HK-2 (cell line): ENCODE data around the gene OSTC.

Source experiments
- DNase-seq: peaks from one replicate; pipeline ENCODE4 v3.0.0-alpha.2; 2018; ENCODE audit not compliant: unreplicated experiment

Gene OSTC

DNA sequence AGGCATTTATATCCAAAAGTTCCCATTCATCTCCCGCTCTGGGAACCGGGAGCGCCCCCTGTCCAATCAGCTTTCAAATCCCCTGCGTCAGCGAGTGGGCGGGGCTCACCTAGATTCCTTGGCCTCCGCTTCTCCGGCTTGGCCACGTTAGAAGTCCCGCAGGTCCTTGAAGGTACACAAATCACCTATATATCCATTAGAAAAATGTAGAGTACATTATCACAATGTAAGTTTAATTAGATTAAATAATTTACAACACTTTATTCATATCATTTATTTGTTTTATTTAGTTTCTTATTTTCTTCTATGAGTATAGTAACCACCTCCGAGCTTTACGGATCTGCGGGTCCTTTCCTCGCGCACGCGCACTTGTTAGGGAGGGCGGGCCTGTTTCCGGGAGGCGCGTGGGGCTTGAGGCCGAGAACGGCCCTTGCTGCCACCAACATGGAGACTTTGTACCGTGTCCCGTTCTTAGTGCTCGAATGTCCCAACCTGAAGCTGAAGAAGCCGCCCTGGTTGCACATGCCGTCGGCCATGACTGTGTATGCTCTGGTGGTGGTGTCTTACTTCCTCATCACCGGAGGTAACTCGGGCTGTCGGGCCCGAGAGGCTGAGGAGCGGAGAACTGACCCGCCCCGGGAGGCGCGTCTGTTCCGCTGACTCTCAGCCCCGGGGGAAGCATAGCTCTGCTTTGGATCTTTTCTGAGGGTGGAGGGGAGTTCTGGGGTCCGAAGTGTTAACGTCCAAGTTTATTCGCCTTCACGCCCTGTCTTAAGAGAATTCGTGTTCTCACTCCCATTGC, at the start of gene OSTC:
OSTC (plus strand) TSS at position 388 of the 802 bp plus-strand sequence; CDS start at position 445, 57 bp downstream.
- peak; percentile 88 for DNase-seq

DNA sequence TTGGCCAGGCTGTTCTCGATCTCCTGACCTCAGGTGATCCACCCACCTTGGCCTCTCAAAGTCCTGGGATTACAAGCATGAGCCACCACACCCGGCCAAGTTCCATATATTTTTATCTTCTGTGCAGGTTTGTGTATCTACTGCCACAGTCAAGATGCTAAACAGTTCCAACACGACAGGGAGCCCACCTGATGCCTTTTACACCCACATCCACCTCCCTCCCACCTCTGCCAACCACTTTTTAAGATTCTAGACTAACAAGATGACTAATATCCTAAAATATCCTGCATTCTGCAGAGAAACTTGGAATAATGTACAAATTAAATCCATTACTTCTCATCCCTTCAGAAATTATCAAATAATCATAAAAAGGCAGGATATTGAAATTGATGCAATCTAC, 49.3 kb upstream of the OSTC start:
- no peak for DNase-seq

DNA sequence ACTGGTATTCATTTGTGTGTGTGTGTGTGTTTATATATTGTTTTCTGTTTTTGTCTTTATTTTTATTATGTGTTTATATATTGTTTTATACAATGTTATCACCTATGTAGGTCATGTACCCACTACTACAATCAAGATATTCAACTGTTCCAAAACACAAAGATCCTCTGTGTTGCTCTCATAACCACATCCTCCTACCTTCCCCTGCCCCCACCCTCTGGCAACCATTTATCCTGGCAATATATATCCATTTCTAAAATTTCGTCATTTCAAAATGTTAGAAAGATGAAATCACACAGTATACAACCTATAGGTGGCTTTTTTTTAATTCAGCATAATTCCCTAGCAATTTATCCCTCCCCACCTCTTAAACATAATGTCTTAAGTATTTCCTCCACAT, 48.9 kb upstream of the OSTC start:
- no peak for DNase-seq

DNA sequence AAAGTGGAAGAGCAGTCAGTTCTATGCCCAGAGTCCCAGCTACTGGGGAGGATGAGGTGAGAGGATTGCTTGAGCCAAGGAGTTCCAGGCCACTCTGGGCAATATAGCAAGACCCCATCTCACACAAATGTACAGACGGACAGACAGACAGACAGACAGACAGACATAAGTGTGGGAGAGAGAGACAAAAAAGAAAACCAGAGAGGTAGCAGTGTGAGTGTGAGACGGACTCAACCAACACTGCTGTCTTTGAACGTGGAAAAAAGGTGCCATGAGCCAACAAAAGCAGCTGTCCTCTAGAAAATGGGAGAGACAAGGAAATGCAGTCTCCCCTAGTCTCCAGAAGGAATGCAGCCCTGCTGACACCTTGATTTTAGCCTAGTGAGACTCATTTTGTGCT, 48.2 kb upstream of the OSTC start:
- no peak for DNase-seq

DNA sequence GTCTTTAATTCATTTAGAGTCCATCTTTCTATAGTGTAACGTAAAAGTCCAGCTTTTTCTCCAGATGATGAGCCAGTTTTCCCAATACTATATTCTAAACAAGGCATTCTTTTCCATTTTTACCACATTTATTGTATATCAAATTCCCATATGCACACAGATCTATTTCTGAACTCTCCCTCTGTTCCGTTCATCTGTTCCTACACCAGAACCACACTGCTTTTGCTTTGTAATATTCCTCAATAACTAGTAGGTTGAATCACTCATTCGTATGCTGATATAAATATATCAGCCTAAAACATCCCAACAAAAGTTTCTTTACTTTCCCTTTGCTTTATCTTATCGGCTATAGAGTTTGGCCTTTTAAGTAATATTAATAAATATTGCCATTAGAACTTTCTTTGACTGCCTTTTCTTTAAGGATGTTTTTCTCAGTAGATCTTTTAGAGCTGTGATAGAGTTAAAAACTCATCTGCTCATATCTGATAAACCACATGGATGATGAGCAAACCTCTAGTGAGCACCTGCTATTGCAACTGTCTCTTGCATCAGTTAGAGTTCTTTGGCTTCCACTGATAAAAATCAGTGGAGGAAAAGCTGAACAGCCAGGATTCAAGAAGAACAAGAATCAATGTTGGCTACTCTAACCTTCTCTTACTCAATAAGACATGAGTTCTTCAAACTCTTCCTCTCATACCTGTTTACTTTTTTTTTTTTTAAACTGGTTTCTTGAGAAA, 43.2 kb upstream of the OSTC start:
- no peak for DNase-seq

DNA sequence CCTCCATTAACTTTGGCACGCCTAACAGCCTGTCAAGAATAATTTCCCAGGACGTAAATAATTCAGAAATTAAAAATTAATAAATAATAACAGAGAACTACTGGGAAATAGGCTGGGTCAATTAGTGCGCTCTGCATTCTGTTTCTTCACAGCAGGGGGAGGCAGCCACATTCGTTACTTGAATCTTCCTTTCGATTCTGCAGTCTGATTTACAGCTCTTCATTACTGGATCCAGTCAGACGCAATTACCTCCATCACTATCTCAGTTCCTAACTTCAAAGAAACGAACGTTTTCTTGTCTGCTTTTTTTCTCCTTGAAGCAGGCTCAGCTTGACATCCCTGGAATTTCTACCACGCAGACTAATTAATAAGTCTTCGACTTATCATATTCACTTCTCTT, 39.0 kb upstream of the OSTC start:
- no peak for DNase-seq

DNA sequence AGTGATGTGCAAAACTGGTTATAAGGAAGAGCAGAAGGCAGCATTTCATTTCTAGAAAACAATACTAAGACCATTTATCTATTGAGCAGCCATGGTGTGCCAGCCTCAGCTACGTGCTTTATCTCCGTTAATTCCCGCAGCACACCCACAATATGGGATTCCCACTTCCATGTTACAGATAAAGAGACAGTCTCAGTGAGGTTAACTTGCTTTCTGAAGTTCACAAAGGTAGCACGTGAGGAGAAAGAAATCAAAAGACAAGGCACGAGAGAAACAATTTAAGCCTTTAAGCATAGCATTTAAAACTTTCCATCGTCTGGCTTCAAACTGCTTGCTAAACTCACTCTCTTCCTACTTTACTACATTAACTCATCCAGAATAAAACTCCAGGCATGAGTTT, 38.0 kb upstream of the OSTC start:
- no peak for DNase-seq

DNA sequence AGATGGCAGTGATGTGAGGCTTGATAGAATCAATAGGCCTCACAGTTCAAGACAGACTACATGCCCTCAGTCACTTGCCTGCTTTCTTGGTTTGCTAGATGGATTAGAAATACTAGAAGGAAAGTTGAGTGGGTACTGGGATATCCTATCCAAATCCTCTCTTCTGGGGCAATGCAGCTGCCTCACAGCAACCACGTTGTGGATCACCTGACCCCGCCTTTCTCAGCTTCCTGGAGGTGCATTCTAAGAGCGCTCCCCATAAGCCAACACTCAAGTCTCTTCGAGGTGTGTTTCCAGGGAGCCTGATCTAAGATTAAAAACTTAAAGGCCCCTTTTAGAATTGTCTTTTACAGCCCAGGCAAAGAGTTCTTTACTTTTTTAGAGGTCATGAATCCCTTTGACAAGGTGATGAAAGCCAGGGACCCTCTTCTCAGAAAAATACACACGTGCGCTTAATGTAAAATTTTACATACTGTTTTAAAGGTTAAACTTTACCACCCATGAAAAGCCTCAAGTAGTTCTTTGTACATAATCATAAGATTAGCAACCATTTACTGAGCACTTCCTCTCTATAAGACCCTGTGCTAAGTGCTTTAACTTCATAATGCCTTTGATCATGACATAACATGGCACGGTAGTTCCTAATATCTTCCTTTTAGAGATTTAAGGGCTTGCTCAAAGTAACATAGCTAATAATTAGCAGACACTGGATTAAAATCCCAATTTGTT, 30.9 kb upstream of the OSTC start:
- DNase-seq = no peak

DNA sequence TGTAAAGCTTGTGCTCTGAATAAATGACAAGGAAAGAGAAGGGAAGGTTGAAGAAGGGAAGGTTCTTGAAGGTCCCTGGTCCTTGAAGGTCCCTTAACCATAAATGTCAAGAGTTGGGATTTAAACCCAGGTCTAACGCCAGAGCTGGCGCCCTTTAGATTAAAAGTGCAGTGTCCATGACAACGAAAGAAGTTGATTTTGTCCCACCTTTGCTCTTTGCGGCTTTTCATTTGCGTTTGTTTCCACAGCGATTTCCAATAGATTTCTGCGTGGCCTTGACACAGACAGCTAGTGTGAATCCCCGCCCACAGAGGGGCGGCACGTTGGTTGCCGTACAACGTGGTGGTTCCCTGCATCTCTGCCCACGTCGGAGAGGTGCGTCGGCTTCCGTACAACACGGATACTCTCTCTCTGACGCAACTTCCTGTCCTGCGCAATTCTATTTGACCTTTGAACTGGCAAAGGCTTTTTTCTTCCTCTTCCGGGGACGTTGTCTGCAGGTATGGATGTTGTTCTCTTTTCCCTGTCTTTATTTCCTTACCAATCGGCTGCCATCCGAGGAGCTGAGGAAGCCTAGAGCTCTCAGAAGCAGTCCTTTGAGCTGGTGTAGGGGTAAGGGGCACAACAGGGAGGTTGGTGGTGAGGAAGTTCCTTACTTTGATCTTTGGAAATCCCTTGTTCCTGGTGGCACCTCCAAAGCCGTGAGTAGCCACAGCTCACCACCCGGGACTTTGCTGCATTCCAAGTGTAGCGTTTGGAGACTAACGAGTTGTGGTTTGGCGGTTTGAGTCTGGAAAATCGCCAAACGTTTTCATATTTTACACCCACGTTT, 30.1 kb upstream of the OSTC start, which contains the start of gene RPL34:
RPL34 (plus strand) TSS at position 476 of the 832 bp plus-strand sequence. CDS start 1,384 bp downstream, outside the sequence.
- DNase-seq = peak; percentile 91

DNA sequence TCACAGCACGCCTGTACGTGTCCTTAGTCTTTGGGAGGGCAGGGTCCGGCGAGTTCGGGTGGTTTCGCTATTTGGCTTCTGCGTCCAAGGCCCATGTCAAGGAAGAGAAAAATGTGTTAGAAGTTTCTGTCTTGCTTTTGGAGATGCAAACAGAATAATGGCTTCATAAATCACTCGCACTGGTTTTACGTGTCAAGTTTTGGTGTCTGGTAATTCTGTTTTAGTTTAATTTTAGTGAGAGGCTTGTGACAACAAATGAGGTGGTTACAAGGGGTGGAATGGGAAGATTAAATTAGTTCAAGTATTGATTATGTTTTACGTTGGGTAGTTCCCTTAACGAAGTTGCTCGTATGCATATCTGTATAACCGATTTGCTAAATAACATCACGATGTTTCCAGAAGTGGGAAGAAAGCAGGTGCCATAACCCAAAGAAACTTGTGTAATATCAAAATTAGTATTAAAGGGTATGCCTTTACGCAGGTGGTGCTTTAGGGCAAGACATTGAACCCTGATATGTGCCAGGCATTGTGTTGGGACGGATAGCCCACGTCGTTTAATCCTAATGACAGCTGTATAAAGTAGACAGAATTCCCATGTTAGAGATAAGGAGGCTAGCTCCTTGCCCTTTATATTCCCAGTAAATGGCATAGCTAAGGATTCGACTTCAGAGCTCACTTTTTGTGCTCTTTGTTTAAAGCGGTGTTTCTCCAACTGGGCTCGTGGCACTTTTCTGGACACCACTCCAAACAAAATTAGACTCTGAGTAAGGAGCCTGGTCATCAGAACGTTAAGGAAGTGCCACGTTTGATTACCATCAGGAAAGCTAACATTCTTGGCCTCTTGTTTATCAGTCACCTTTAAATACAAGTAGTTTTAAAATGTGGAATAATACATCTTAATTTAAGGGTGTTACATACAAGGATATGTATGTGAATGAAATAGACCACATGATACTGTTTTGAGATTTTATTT, 29.2 kb upstream of the OSTC start:
- DNase-seq = no peak

DNA sequence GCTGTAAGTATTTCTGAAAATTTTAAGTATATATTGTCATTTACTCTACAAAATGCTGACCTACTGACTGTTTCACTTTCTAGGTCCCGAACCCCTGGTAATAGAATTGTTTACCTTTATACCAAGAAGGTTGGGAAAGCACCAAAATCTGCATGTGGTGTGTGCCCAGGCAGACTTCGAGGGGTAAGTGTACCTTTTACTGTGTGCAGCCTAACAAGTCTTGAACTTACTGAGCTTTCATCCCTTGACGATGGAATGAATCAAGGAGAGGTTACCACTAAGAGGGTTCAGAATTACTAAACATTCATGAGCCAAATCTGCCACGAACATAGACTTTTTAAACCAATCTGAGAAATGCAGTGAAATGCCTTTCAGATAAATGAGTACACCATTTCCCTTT, 28.4 kb upstream of the OSTC start:
- DNase-seq = no peak

DNA sequence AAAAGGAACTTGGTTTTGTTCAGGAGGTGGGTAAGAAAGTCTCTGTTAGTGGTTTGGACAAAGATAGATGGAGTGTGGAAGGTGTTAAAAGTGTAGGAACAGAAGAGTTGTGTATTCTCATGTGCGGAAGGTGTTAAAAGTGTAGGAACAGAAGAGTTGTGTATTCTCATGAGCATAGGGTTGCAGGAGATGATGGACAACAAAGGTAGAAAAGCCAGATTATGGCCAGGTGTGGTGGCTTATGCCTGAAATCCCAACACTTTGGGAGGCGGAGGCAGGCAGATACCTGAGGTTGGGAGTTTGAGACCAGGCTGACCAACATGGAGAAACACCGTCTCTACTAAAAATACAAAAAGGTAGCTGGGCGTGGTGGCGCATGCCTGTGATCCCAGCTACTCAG, 27.6 kb upstream of the OSTC start:
- DNase-seq = no peak

DNA sequence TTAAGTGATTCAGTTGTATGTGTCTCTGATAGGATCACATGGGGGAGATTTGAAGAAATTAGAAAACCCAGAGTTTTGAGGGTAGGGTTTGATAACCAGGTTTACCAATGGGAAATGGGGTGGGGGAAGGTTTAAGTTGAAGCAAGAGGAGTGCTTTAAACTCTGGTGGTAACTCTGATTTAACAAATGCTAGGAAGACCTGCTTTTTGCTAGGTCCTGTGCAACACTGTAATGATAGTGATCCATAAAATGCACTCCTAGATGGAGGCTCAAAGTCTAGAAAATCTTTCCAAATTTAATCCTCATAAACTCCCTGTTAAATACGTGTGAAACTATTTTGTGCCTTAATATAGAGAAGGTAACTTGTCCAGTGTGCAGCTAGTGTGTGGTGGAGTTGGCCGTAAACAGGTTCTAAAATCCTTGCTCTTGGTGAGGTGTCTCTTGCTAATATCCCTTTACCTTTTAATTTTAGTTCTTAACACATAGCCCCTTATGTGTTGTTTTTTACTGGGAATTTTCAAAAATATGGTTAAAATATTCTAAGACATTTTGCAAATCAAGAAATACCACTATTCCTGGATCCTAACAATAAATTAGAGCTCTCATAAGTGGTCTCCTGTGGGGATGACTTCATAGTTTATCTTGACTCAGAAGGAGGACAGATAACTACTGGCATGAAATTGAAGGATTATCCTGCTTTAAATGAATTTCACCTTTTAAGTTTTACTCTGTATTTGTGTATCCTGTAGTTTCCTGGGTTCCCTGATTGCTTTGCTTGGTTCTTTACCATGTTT, 25.9 kb upstream of the OSTC start:
- DNase-seq = no peak

DNA sequence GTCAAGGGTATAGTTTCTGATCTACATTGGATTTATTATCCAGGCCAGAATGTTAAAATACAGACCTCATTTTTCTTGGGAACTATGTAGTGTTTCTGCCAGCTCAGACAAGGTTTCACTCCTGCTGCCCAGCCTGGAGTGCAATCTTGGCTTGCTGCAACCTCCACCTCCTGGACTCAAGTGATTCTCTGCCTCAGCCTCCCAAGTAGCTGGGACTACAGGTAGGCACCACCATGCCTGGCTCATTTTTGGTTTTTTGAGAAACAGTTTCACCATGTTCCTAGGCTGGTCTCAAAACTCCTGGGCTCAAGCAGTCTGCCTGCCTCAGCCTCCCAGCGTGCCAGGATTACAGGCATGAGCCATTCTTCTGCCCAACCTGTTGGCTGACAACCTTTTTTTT, 24.3 kb upstream of the OSTC start:
- DNase-seq = no peak

DNA sequence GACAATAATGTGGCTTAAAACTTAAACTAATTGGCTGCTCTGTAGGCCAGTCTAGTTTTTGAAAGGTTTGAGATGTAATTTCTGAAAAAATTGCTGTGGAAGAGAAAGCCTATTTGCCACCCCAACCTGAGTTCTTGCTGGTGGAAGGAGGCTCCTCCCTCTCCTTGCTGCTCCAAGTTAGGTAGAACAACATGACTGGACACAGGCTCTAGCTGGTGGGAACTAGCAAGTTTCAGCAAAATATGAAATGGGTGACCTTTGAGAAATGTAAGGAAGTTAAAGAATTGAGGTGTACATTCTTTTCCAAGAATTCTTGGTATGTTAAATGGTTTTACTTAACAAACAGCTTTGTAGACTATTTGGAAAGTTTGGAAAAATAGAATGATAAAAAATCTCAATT, 22.0 kb upstream of the OSTC start:
- DNase-seq = no peak

DNA sequence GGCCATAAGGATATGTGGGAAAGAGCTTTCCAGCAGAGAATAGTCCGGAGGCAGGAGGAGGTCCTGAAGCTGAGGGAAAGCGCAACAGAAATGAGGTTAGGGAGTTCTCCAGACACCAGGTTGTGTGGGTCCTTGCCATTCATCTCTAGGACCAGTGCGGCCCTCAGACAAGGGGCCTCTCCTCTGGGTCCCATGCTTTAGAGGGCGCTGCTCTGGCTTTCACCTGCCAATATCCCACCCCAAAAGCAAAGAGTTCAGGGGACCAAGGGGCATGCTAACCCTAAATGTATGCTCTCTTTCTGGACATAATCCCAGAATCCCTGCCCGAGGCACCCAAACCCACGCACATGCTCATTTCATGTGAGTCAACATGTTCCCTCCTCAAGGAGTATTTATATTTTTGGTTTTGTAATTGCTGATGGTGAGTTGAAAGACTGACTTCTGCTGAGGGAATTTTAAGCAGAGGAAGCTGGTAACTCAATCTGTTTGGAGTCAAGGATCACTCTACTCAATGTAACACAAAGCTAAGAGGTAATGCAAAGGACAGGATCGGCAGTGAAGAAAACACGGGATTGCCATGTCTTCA, 15.2 kb upstream of the OSTC start:
- no peak for DNase-seq

DNA sequence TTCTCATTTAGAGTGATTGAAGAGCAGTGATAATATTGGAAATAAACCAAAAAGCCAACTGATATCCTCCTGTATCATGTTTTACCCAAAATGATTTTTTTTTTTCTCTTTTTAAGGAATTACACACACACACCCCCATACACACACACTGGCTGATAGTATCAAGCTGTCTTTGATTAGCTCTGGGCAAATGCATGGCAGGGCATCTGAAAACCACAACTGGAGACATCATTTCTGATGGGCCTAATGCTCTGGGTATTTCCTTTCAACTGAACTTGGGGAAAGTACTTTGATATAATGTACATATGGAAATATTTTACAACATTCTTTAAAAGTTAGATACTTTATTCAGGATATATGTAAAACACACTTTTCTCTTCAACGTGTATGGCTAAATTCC, 14.2 kb upstream of the OSTC start:
- DNase-seq = no peak

DNA sequence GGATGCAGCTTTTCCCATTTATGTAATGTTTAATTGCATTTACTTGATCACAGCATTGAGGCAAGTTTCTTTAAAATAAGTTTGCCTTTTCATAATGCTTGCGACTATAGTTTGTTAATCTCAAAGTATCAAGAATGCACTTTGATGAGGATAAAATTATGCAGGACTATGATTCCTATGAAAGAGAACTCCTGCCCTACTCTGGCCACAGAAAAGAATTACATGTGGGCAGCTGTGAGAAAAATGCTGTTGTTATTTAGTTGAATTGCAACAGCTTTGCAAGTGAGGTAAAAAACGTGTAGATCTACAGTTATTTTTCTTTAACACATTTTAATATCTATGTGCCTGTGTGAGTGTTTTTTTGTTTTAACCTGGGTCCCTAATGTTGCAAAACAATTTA, 12.5 kb upstream of the OSTC start:
- DNase-seq = no peak

DNA sequence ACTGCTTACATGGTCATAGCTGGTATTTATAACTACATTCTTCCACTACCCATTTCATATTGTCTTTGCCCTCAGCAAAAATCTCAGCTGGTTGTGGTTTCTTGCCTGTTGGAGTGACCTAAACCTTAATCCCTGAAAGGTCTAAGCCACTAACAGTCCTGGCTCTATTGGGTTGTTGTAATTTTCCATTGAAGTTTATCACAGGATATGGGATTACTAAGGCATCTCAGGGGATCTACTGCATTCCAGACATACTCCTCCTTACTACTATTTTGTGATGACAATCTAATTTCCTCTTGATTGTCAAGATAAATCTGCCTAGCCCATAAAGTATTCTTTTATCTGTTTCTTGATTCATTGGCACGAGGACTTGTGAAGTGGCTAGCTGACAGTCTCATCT, 6.2 kb upstream of the OSTC start:
- DNase-seq = no peak
